CD14-positive monocyte (primary cell): Measurements from ENCODE around the gene GNAT2. TPM values are rescaled to one million over a fixed set of nuclear protein-coding genes. Genes with fewer than 3 reads are reported as not detected.

Source experiments
- DNase-seq, 3 donors: peaks; one replicate each; pipeline ENCODE4 v3.0.0-alpha.2; 2011 to 2022
- H2AFZ ChIP-seq: 2 replicates; pipeline ENCODE4 v1.6.0; 2012; ENCODE audit warnings: mild to moderate bottlenecking, low read depth, low read length, inconsistent platforms; ENCODE audit not compliant: insufficient read depth, poor library complexity, severe bottlenecking
- H3K27ac ChIP-seq, 2 donors: 1 replicate in 1 of 2; 2 replicates in 1 of 2; pipeline ENCODE4 v1.5.1; 2012 to 2013; ENCODE audit warnings: low read length in 2 of 2, control low read depth in 1 of 2, inconsistent platforms in 1 of 2, low read depth in 1 of 2, mild to moderate bottlenecking in 1 of 2
- H3K27me3 ChIP-seq, 2 donors: one replicate each; pipeline versions ENCODE4 v1.6.0 to v1.6.1; 2011 to 2013; ENCODE audit warnings: low read length in 2 of 2; ENCODE audit not compliant: control insufficient read depth in 2 of 2, insufficient read depth in 2 of 2
- H3K36me3 ChIP-seq, 2 donors: replicated peaks in 1 of 2; 1 replicate in 1 of 2; 2 replicates in 1 of 2; pipeline versions ENCODE4 v1.5.1 to v1.6.1; 2012 to 2013; ENCODE audit warnings: low read length in 2 of 2, control low read depth in 1 of 2, inconsistent platforms in 1 of 2, mild to moderate bottlenecking in 1 of 2; ENCODE audit not compliant: insufficient read depth in 2 of 2, control insufficient read depth in 1 of 2
- H3K4me1 ChIP-seq, 2 donors: 1 replicate in 1 of 2; 2 replicates in 1 of 2; pipeline versions ENCODE4 v1.5.1 to v1.6.1; 2012 to 2013; ENCODE audit warnings: low read length in 2 of 2, control low read depth in 1 of 2, inconsistent platforms in 1 of 2, mild to moderate bottlenecking in 1 of 2, moderate library complexity in 1 of 2; ENCODE audit not compliant: insufficient read depth in 2 of 2, control insufficient read depth in 1 of 2
- H3K4me2 ChIP-seq: replicated peaks from 2 replicates; pipeline ENCODE3; 2012; ENCODE audit warnings: low read length, moderate library complexity, mild to moderate bottlenecking; ENCODE audit not compliant: poor library complexity, severe bottlenecking; ENCODE audit errors: extremely low read depth
- H3K4me3 ChIP-seq, 3 experiments: fragments of 200-600 bp in 1 of 3; sonication (generic) in 1 of 3; replicated peaks in 1 of 3; 1 replicate in 2 of 3; 2 replicates in 1 of 3; pipeline ENCODE4 v1.5.1; 2011 to 2013; ENCODE audit warnings: low read length in 3 of 3, mild to moderate bottlenecking in 3 of 3, control low read depth in 2 of 3, low read depth in 2 of 3, inconsistent platforms in 1 of 3, moderate library complexity in 1 of 3
- H3K79me2 ChIP-seq: 2 replicates; pipeline ENCODE4 v1.6.0; 2012; ENCODE audit warnings: mild to moderate bottlenecking, control low read depth, inconsistent platforms, low read length, moderate library complexity; ENCODE audit not compliant: insufficient read depth
- H3K9ac ChIP-seq: 2 replicates; pipeline ENCODE4 v1.6.0; 2017; ENCODE audit warnings: low read length, mild to moderate bottlenecking; ENCODE audit not compliant: insufficient read depth, poor library complexity, severe bottlenecking
- H3K9me3 ChIP-seq, 2 donors: replicated peaks in 1 of 2; 1 replicate in 1 of 2; 2 replicates in 1 of 2; pipeline versions ENCODE4 v1.5.1 to v1.6.1; 2012 to 2013; ENCODE audit warnings: low read length in 2 of 2, control low read depth in 1 of 2; ENCODE audit not compliant: control insufficient read depth in 1 of 2, insufficient read depth in 1 of 2
- H4K20me1 ChIP-seq: 2 replicates; pipeline ENCODE4 v1.6.0; 2012; ENCODE audit warnings: mild to moderate bottlenecking, low read length, control low read depth, moderate library complexity; ENCODE audit not compliant: insufficient read depth
- H3K27ac Mint-ChIP-seq, 7 donors: one replicate each; pipeline ENCODE4 v1.8.0; 2020; ENCODE audit warnings: mild to moderate bottlenecking in 7 of 7, mixed read lengths in 7 of 7, moderate library complexity in 6 of 7, inconsistent platforms in 2 of 7
- H3K27me3 Mint-ChIP-seq, 3 donors: one replicate each; pipeline ENCODE4 v1.8.0; 2021 to 2022; ENCODE audit warnings: low read depth in 3 of 3, mild to moderate bottlenecking in 3 of 3, mixed read lengths in 3 of 3, moderate library complexity in 3 of 3, inconsistent platforms in 1 of 3
- H3K36me3 Mint-ChIP-seq, 2 donors: one replicate each; pipeline ENCODE4 v1.8.0; 2020; ENCODE audit warnings: mixed read lengths in 2 of 2, inconsistent platforms in 1 of 2, mild to moderate bottlenecking in 1 of 2
- H3K4me1 Mint-ChIP-seq: one replicate; pipeline ENCODE4 v1.8.0; 2020; ENCODE audit warnings: mild to moderate bottlenecking, mixed read lengths
- H3K4me3 Mint-ChIP-seq, 2 donors: one replicate each; pipeline ENCODE4 v1.8.0; 2020; ENCODE audit warnings: mild to moderate bottlenecking in 2 of 2, mixed read lengths in 2 of 2, moderate library complexity in 1 of 2
- H3K9me3 Mint-ChIP-seq, 7 donors: one replicate each; pipeline ENCODE4 v1.8.0; 2020 to 2022; ENCODE audit warnings: mixed read lengths in 7 of 7, mild to moderate bottlenecking in 6 of 7, moderate library complexity in 6 of 7, inconsistent platforms in 2 of 7
- WGBS: methylation state at CpG from one replicate; pipeline ENCODE4 v1.1.5; 2013; ENCODE audit warnings: missing lambda C conversion rate; ENCODE audit not compliant: insufficient coverage; 5-methylcytosine and 5-hydroxymethylcytosine counted together
- intact Hi-C, 2 donors: fragments of 100-400 bp; cut with micrococcal nuclease; formaldehyde crosslinking; loops; one replicate each; pipeline versions ENCODE4 v1.15.0 to v1.15.1; 2023
- polyA plus RNA-seq, 3 donors: library from polyadenylated mRNA; depleted of rRNA in 1 of 3; unstranded in 2 of 3; stranded (reverse) in 1 of 3; fragments of 300-500 nt in 2 of 3; fragments of >200 nt in 1 of 3; fragmentation: Illumina TruSeq in 2 of 3; gene quantifications; 1 replicate in 2 of 3; 2 replicates in 1 of 3; pipeline ENCODE4 v1.2.3, GENCODE V29; 2012 to 2021
- TF ChIP-seq, protein P1 (sequence below): fragments of 200-600 bp; IDR thresholded peaks from one replicate; pipeline ENCODE4 v1.8.0; 2022; ENCODE audit warnings: antibody characterized with exemption, mild to moderate bottlenecking

Gene GNAT2
- polyA plus RNA-seq, 3 donors, result 0.05 TPM; not detected in 2

DNA sequence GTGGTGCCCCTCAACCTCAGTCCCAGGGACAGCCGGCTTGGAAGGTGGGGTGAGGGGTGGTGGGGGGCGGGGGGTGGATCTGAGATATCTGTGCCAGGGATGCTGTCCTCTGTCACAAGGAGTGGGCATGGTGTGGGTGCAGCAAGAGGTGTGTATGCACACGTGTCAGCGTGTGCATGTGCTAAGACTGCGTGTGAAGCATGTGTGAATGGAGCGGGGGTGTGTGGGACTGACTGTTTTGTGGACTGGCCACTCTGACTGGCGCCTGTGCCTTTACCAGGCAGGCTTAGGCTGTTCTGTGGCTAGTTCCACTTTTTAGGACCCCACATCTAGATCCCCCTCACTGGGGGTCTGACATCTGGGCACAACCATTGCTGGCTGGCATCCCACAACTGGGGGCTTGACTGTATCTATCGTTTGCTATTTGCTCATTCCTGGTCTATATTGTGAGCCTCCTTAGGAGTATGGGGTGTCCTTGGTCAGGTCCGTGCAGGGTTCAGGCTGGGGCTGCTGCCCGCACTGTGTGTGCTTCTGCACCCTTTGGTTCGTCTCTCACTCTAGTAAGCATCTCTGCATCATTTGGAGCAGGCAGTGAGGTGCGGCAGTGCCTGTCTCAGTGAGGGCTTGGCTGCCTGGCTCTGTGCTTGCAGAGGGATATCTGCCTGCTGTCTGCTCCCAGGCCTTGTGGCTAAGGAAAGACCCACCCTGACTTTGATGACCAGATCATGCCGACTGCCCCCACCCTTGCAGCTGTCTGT is 2.1 kb upstream of the GNAT2 start:
- intact Hi-C loops, result loop anchor here (2.0 to 5.0 kb wide), 2 partner anchors 73 to 74 kb away; partner anchors contain the start of gene GNAI3 (in 2 of the 2)
- Histone ChIP-seq H3K79me2 (peaks cover 64% of the 10 kb centered on the region), H2AFZ (no peak overlapping the region), H4K20me1 (peaks cover 58% of the 10 kb centered on the region), H3K4me1 (peaks cover 62 to 70% of the 10 kb centered on the region in 2 donors), H3K27ac (peak overlapping the region; percentile 99), H3K27me3 (no peaks in the 10 kb centered on the region), H3K4me2 (peak overlapping the region; percentile 97), H3K36me3 (peaks cover 12 to 16% of the 10 kb centered on the region in 2 donors), H3K4me3 (peak overlapping the region; percentile 77 to 96 (median 96)), H3K9ac (peak overlapping the region; percentile 98), H3K9me3 (no peaks in the 10 kb centered on the region)
- Mint-ChIP-seq H3K27me3 (peaks cover 0 to 3% (median 2%) of the 10 kb centered on the region in 3 donors), H3K27ac (peak overlapping the region; percentile 99 to 100 (median 99)), H3K4me1 (peaks cover 64% of the 10 kb centered on the region), H3K36me3 (peaks cover 21 to 40% of the 10 kb centered on the region in 2 donors), H3K4me3 (peak overlapping the region; percentile 92 to 97), H3K9me3 (peaks cover 0 to 2% (median 0%) of the 10 kb centered on the region in 7 donors)
- TF ChIP-seq, protein P1, sequence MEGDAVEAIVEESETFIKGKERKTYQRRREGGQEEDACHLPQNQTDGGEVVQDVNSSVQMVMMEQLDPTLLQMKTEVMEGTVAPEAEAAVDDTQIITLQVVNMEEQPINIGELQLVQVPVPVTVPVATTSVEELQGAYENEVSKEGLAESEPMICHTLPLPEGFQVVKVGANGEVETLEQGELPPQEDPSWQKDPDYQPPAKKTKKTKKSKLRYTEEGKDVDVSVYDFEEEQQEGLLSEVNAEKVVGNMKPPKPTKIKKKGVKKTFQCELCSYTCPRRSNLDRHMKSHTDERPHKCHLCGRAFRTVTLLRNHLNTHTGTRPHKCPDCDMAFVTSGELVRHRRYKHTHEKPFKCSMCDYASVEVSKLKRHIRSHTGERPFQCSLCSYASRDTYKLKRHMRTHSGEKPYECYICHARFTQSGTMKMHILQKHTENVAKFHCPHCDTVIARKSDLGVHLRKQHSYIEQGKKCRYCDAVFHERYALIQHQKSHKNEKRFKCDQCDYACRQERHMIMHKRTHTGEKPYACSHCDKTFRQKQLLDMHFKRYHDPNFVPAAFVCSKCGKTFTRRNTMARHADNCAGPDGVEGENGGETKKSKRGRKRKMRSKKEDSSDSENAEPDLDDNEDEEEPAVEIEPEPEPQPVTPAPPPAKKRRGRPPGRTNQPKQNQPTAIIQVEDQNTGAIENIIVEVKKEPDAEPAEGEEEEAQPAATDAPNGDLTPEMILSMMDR, result no peak
- DNase-seq, result no peak
- 36% methylated on average over 5 of the region's 13 CpGs for WGBS

DNA sequence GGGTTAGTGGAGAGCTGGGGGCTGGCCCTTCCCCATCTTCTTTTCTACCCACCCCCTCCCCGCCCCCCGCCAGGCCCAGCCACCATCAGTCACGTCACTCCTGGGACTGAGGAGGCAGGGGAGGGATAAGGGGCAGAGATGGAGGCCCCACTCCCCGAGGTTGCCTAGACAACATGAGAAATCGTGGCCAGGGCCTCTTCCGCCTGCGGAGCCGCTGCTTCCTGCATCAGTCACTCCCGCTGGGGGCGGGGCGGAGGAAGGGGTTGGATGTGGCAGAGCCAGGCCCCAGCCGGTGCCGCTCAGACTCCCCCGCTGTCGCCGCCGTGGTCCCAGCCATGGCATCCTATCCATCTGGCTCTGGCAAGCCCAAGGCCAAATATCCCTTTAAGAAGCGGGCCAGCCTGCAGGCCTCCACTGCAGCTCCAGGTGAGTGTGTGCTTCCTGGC is 1.4 kb upstream of the GNAT2 start:
- Histone ChIP-seq H4K20me1 (peaks cover 51% of the 10 kb centered on the region), H3K4me3 (peak overlapping the region; percentile 77 to 96 (median 96)), H3K79me2 (peaks cover 64% of the 10 kb centered on the region), H3K9ac (peak overlapping the region; percentile 98), H2AFZ (no peak overlapping the region), H3K27me3 (no peaks in the 10 kb centered on the region), H3K9me3 (no peaks in the 10 kb centered on the region), H3K4me1 (peaks cover 69 to 77% of the 10 kb centered on the region in 2 donors), H3K4me2 (peak overlapping the region; percentile 97), H3K36me3 (peaks cover 5 to 9% of the 10 kb centered on the region in 2 donors), H3K27ac (peak overlapping the region; percentile 99)
- Mint-ChIP-seq H3K4me1 (peaks cover 71% of the 10 kb centered on the region), H3K27me3 (peaks cover 0 to 3% (median 2%) of the 10 kb centered on the region in 3 donors), H3K36me3 (peaks cover 14 to 34% of the 10 kb centered on the region in 2 donors), H3K9me3 (peaks cover 0 to 2% (median 0%) of the 10 kb centered on the region in 7 donors), H3K27ac (peak overlapping the region; percentile 99 to 100 (median 99)), H3K4me3 (peak overlapping the region; percentile 92 to 97)
- 0% methylated on average over 16 of the region's 18 CpGs for WGBS
- DNase-seq, result peak; percentile 96 to 99 (median 98)
- intact Hi-C loops, result loop anchor here (2.0 to 5.0 kb wide), 2 partner anchors 72 to 74 kb away; partner anchors contain the start of gene GNAI3 (in 2 of the 2)
- TF ChIP-seq, protein P1, result no peak
